Smooth muscle cell (in vitro differentiated cells): ENCODE results near the gene PARVB. TPM values are rescaled to one million over a fixed set of nuclear protein-coding genes. Genes with fewer than 3 reads are reported as not detected.

ENCODE experiments used
- DNase-seq: peaks from one replicate; lab custom pipeline; 2025; ENCODE audit not compliant: unreplicated experiment; lab: John Stamatoyannopoulos, UW
- H2AFZ ChIP-seq: fragments of 200-600 bp; sonication (generic); 2 replicates; pipeline ENCODE4 v1.6.0; 2016; ENCODE audit warnings: antibody characterized with exemption, low read depth, mild to moderate bottlenecking
- H3F3A ChIP-seq: fragments of 200-600 bp; sonication (generic); 2 replicates; pipeline ENCODE4 v1.6.0; 2017; ENCODE audit warnings: antibody characterized with exemption, low read depth
- H3K27ac ChIP-seq: fragments of 200-600 bp; sonication (generic); 2 replicates; pipeline ENCODE4 v1.5.1; 2016; ENCODE audit warnings: low read depth, mild to moderate bottlenecking
- H3K27me3 ChIP-seq: fragments of 200-600 bp; sonication (generic); 2 replicates; pipeline ENCODE4 v1.6.1; 2016; ENCODE audit warnings: low read depth, mild to moderate bottlenecking
- H3K36me3 ChIP-seq: fragments of 200-600 bp; sonication (generic); 2 replicates; pipeline ENCODE4 v1.5.1; 2016; ENCODE audit warnings: low read depth
- H3K4me1 ChIP-seq: fragments of 200-600 bp; sonication (generic); 2 replicates; pipeline ENCODE4 v1.5.1; 2016; ENCODE audit warnings: low read depth
- H3K4me2 ChIP-seq: fragments of 200-600 bp; sonication (generic); 2 replicates; pipeline ENCODE4 v1.6.0; 2016; ENCODE audit warnings: mild to moderate bottlenecking
- H3K4me3 ChIP-seq: fragments of 200-600 bp; sonication (generic); 2 replicates; pipeline ENCODE4 v1.5.1; 2016; ENCODE audit warnings: mild to moderate bottlenecking
- H3K79me2 ChIP-seq: fragments of 200-600 bp; sonication (generic); 2 replicates; pipeline ENCODE4 v1.6.0; 2016; ENCODE audit warnings: low read depth, mild to moderate bottlenecking
- H3K9ac ChIP-seq: fragments of 200-600 bp; sonication (generic); 2 replicates; pipeline ENCODE4 v1.6.0; 2016; ENCODE audit warnings: low read depth
- H3K9me3 ChIP-seq: fragments of 200-600 bp; sonication (generic); replicated peaks from 2 replicates; pipeline ENCODE4 v1.5.1; 2016; ENCODE audit warnings: low read depth
- H4K20me1 ChIP-seq: fragments of 200-600 bp; sonication (generic); 2 replicates; pipeline ENCODE4 v1.6.0; 2016; ENCODE audit warnings: low read depth
- WGBS: methylation state at CpG from one replicate; pipeline ENCODE4 v1.1.7; 2016; ENCODE audit warnings: low lambda C conversion rate; 5-methylcytosine and 5-hydroxymethylcytosine counted together
- polyA plus RNA-seq: library from polyadenylated mRNA; unstranded; fragments of >200 nt; fragmentation: Nextera tagmentation; extraction: Ambion mirVana; gene quantifications from 2 replicates; pipeline ENCODE4 v1.2.1, GENCODE V29; 2016
- total RNA-seq: library from RNA; depleted of rRNA; stranded (reverse); fragments of >200 nt; gene quantifications from 2 replicates; pipeline ENCODE4 v1.2.3, GENCODE V29; 2014
- TF ChIP-seq, protein P1 (sequence below): fragments of 200-600 bp; sonication (generic); IDR thresholded peaks from 2 replicates; pipeline ENCODE4 v1.5.1; 2017; ENCODE audit warnings: borderline replicate concordance, mild to moderate bottlenecking, antibody characterized with exemption; ENCODE audit not compliant: insufficient read depth, poor library complexity, severe bottlenecking

The PARVB gene
- total and polyA plus RNA-seq, 2 experiments from 2014 or later: 35.1 to 36.6 TPM

DNA sequence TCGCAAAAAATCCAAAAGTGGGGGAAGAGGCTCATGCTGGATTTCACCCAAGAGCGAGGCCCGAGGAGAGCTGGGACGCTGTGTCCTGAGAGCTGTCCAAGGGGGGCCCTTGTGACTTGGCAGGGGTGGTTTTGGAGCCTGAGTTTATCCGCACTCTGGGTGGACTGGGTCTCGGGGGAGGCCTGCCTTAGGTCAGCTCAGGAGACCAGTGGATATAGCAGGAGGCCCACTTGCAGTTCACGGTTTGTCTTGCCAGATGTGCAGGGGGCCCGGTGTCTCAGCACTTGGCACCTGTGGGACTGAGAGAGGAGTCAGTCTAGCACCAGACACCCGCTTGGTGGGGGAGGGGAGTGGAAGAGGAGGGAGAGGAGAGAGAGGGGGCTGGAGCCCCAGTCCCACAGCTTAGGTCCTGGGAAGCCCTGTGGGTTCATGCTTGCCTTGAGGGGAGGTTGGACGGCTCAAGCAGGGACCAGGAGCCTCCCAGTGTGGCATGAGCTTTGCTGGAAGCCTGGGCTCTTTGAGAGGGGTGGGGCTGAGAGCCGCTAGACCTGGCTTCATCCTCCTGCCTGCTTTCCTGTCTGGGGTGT, 33.4 kb downstream of the PARVB start:
- H3K4me3 ChIP-seq: no peak overlapping the region
- no peaks in the 10 kb centered on the region for H3F3A ChIP-seq
- no peak overlapping the region for H3K9ac ChIP-seq
- TF ChIP-seq, protein P1, sequence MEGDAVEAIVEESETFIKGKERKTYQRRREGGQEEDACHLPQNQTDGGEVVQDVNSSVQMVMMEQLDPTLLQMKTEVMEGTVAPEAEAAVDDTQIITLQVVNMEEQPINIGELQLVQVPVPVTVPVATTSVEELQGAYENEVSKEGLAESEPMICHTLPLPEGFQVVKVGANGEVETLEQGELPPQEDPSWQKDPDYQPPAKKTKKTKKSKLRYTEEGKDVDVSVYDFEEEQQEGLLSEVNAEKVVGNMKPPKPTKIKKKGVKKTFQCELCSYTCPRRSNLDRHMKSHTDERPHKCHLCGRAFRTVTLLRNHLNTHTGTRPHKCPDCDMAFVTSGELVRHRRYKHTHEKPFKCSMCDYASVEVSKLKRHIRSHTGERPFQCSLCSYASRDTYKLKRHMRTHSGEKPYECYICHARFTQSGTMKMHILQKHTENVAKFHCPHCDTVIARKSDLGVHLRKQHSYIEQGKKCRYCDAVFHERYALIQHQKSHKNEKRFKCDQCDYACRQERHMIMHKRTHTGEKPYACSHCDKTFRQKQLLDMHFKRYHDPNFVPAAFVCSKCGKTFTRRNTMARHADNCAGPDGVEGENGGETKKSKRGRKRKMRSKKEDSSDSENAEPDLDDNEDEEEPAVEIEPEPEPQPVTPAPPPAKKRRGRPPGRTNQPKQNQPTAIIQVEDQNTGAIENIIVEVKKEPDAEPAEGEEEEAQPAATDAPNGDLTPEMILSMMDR: no peak
- H3K27ac ChIP-seq: no peak overlapping the region
- no peaks in the 10 kb centered on the region for H3K4me1 ChIP-seq
- no peaks in the 10 kb centered on the region for H3K79me2 ChIP-seq
- no peak for DNase-seq
- no peak overlapping the region for H3K4me2 ChIP-seq
- WGBS: 74% methylated on average over 11 of the region's 11 CpGs
- no peaks in the 10 kb centered on the region for H3K27me3 ChIP-seq
- H4K20me1 ChIP-seq: peaks cover 24% of the 10 kb centered on the region
- no peak overlapping the region for H2AFZ ChIP-seq
- H3K9me3 ChIP-seq: no peaks in the 10 kb centered on the region
- H3K36me3 ChIP-seq: no peaks in the 10 kb centered on the region

DNA sequence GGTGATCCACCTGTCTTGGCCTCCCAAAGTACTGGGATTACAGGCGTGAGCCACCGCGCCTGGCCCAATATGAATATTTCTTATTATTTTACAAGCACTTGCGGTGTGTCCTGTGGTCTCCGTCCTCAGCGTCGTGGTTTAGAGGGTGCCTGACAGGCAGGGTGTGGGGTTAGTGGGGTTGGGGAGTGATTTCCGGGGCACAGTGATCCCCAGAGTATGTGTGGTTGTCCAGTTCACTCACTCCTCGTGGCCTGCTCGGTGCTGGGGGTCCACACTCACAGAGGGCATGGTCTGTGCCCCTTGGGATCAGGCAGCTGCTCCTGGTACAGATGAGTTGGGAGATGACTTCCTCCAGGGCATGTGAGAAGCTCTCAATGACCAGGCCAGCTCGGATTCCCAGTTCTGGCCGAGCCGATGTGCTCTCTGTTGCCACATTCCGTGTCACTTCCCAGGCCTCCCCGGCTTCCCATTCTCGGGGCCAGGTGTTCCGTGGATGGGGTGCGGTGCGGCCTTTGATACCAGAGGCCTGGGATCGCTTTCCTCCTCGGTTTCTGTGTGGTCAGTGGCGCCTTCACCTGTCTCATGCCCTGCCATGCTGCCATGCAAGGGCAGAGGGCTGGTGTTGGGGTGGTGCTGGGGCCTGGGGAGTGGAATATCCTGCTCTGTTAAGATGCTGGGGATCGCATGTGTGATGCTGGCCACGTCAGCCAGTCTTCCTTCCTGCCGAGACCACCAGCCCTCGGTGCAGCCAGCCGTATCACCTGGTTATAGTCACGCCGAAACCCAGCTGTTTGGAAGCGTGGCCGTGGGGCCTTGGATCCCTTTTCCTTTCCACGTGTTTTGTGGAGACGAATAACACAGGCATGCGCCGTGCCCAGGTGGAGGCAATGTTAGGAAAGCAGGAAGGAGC, 39.6 kb downstream of the PARVB start:
- Histone ChIP-seq H3F3A (no peaks in the 10 kb centered on the region), H3K4me1 (peaks cover 4% of the 10 kb centered on the region), H3K79me2 (no peaks in the 10 kb centered on the region), H3K36me3 (no peaks in the 10 kb centered on the region), H4K20me1 (peaks cover 50% of the 10 kb centered on the region), H3K9ac (no peak overlapping the region), H3K27ac (no peak overlapping the region), H2AFZ (no peak overlapping the region), H3K4me2 (no peak overlapping the region), H3K27me3 (no peaks in the 10 kb centered on the region), H3K4me3 (no peak overlapping the region), H3K9me3 (no peaks in the 10 kb centered on the region)
- no peak for DNase-seq
- TF ChIP-seq, protein P1: no peak
- 95% methylated on average over 33 of the region's 35 CpGs for WGBS

DNA sequence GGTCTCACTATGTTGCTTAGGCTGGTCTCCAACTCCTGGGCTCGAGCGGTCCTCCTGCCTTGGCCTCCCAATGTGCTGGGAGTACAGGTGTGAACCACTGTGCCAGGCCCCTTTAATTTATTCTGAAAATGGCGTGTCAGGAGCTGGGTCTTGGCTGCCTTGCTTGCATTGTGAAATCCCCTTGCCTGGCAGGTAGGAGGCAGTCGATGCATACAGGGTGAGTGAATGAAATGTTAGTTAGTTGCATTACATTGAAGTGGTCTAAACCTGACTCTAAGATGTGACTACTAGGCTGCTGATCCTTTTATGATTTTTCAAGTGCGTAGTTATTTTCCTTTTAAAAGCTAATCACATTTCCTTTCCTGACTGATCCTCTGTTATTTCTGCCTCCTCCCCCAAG, 42.9 kb downstream of the PARVB start:
- Histone ChIP-seq H3K4me2 (no peak overlapping the region), H3K27me3 (no peaks in the 10 kb centered on the region), H3K36me3 (no peaks in the 10 kb centered on the region), H3K79me2 (no peaks in the 10 kb centered on the region), H4K20me1 (peaks cover 73% of the 10 kb centered on the region), H3K9ac (no peak overlapping the region), H3K4me1 (peaks cover 4% of the 10 kb centered on the region), H3K27ac (no peak overlapping the region), H3K9me3 (no peaks in the 10 kb centered on the region), H2AFZ (no peak overlapping the region), H3F3A (no peaks in the 10 kb centered on the region), H3K4me3 (no peak overlapping the region)
- DNase-seq: no peak
- WGBS: 82% methylated on average over 5 of the region's 5 CpGs
- TF ChIP-seq, protein P1: no peak
